ENCODE results near the gene RUVBL2. TPM values are rescaled to one million over a fixed set of nuclear protein-coding genes. Genes with fewer than 3 reads are reported as not detected.

Gene RUVBL2
- total RNA-seq, 2 experiments from 2014 or later, result 107 to 109 TPM

GRCh38 chr19:48965040-48965805 lies 28.5 kb upstream of the RUVBL2 start, which contains the start of gene FTL:
TSS of gene FTL (plus strand) at chr19:48965309. CDS start at chr19:48965508, 199 bp downstream.
- POLR2A ChIA-PET, result interaction anchor here (0.8 to 2.6 kb wide), 9 partner anchors 11 to 129 kb away, joined by 3 to 12 read pairs (median 5); partner anchors contain the start of genes BAX, GYS1, NUCB1 and PPP1R15A
- Mint-ChIP-seq H3K4me1 (ENCODE audit: low read depth) (peaks cover 51% of the 10 kb centered on the region), H3K9me3 (no peaks in the 10 kb centered on the region), H3K27ac (peak within 1 kb of the TSS; percentile 93), H3K36me3 (peaks cover 36% of the 10 kb centered on the region), H3K27me3 (no peaks in the 10 kb centered on the region), H3K4me3 (peak within 1 kb of the TSS; percentile 89)
- intact Hi-C loops (cut with micrococcal nuclease), result loop anchor here (1.0 to 5.0 kb wide), 5 partner anchors 28 to 330 kb away; partner anchors contain the start of genes GYS1, NUCB1 and RUVBL2
- DNase-seq, result peak; percentile 95
- CTCF ChIA-PET, result interaction anchor here (0.6 to 6.5 kb wide), 7 partner anchors 11 to 237 kb away, joined by 3 to 52 read pairs (median 5); partner anchors contain the start of genes BAX, GYS1, LIN7B and RUVBL2

- H3K27ac Mint-ChIP-seq, result peak overlapping the region; percentile 93
- intact Hi-C loops (cut with micrococcal nuclease), result loop anchor here (1.0 to 5.0 kb wide), 5 partner anchors 27 to 331 kb away; partner anchors contain the start of genes GYS1, NUCB1 and RUVBL2
- ChIA-PET CTCF (interaction anchor here (0.6 to 6.5 kb wide), 8 partner anchors 12 to 236 kb away, joined by 3 to 52 read pairs (median 5); partner anchors contain the start of genes BAX, GYS1 and RUVBL2), POLR2A (interaction anchor here (0.7 to 2.6 kb wide), 9 partner anchors 11 to 130 kb away, joined by 3 to 12 read pairs (median 5); partner anchors contain the start of genes BAX, NUCB1, PPP1R15A and RUVBL2)
- peak overlapping the region; percentile 89 for H3K4me3 Mint-ChIP-seq
- peaks cover 35% of the 10 kb centered on the region for H3K36me3 Mint-ChIP-seq
- H3K4me1 Mint-ChIP-seq (ENCODE audit: low read depth), result peaks cover 53% of the 10 kb centered on the region
- DNase-seq, result peak; percentile 94
- H3K27me3 Mint-ChIP-seq, result no peaks in the 10 kb centered on the region
- no peaks in the 10 kb centered on the region for H3K9me3 Mint-ChIP-seq
These were observed 27.7 kb upstream of the RUVBL2 start for GRCh38 chr19:48965806-48966540.

GRCh38 chr19:48966541-48967345 lies 26.9 kb upstream of the RUVBL2 start:
- CTCF ChIA-PET, result interaction anchor here (1.3 to 6.5 kb wide), 6 partner anchors 12 to 182 kb away, joined by 3 to 52 read pairs (median 5); partner anchors contain the start of genes BAX, GYS1 and RUVBL2
- intact Hi-C loops (cut with micrococcal nuclease), result loop anchor here (5.0 kb wide), 1 partner anchor 109 kb away; no protein-coding TSS in a partner anchor

GRCh38 chr19:48967346-48968178 lies 26.1 kb upstream of the RUVBL2 start:
- intact Hi-C loops (cut with micrococcal nuclease), result loop anchor here (5.0 kb wide), 1 partner anchor 110 kb away; no protein-coding TSS in a partner anchor
- Mint-ChIP-seq H3K4me1 (ENCODE audit: low read depth) (peaks cover 42% of the 10 kb centered on the region), H3K4me3 (peak overlapping the region; percentile 89), H3K27me3 (no peaks in the 10 kb centered on the region), H3K27ac (peak overlapping the region; percentile 93), H3K9me3 (no peaks in the 10 kb centered on the region), H3K36me3 (peaks cover 32% of the 10 kb centered on the region)
- CTCF ChIA-PET, result interaction anchor here (1.0 to 6.5 kb wide), 5 partner anchors 26 to 181 kb away, joined by 3 to 52 read pairs (median 4); partner anchors contain the start of genes GYS1, HSD17B14 and RUVBL2
- no peak for DNase-seq
- POLR2A ChIA-PET, result interaction anchor here (0.8 to 2.1 kb wide), 5 partner anchors 9 to 94 kb away, joined by 3 to 5 read pairs (median 5); partner anchors contain the start of genes BAX, GYS1, NUCB1 and RUVBL2

More at GRCh38 chr19:48966541-48967345, 26.9 kb upstream of the RUVBL2 start:
- H3K27ac Mint-ChIP-seq, result peak overlapping the region; percentile 93
- POLR2A ChIA-PET, result interaction anchor here (0.7 to 2.1 kb wide), 6 partner anchors 16 to 95 kb away, joined by 3 to 6 read pairs (median 5); partner anchors contain the start of genes GYS1, NUCB1, PPP1R15A and RUVBL2
- DNase-seq, result no peak
- peak overlapping the region; percentile 89 for H3K4me3 Mint-ChIP-seq
- no peaks in the 10 kb centered on the region for H3K9me3 Mint-ChIP-seq
- H3K36me3 Mint-ChIP-seq, result peaks cover 32% of the 10 kb centered on the region
- no peaks in the 10 kb centered on the region for H3K27me3 Mint-ChIP-seq
- peaks cover 50% of the 10 kb centered on the region for H3K4me1 Mint-ChIP-seq (ENCODE audit: low read depth)

- peaks cover 38% of the 10 kb centered on the region for H3K4me1 Mint-ChIP-seq (ENCODE audit: low read depth)
- peak overlapping the region; percentile 8 for H3K4me3 Mint-ChIP-seq
- ChIA-PET POLR2A (interaction anchor here (0.8 to 1.2 kb wide), 4 partner anchors 9 to 68 kb away, joined by 3 to 5 read pairs (median 4); partner anchors contain the start of genes BAX, GYS1, NUCB1 and RUVBL2), CTCF (interaction anchor here (1.0 to 6.5 kb wide), 3 partner anchors 25 to 173 kb away, joined by 3 to 52 read pairs (median 11); partner anchors contain the start of genes GYS1, HSD17B14 and RUVBL2)
- no peaks in the 10 kb centered on the region for H3K27me3 Mint-ChIP-seq
- H3K36me3 Mint-ChIP-seq, result peaks cover 36% of the 10 kb centered on the region
- no peaks in the 10 kb centered on the region for H3K9me3 Mint-ChIP-seq
- DNase-seq, result no peak
- intact Hi-C loops (cut with micrococcal nuclease), result loop anchor here (5.0 kb wide), 1 partner anchor 111 kb away; no protein-coding TSS in a partner anchor
- H3K27ac Mint-ChIP-seq, result peak overlapping the region; percentile 93
These were observed 25.5 kb upstream of the RUVBL2 start for GRCh38 chr19:48968179-48968661.

GRCh38 chr19:48968813-48969218 lies 24.9 kb upstream of the RUVBL2 start:
- H3K4me1 Mint-ChIP-seq (ENCODE audit: low read depth), result peaks cover 32% of the 10 kb centered on the region

GRCh38 chr19:48969276-48970138 lies 24.2 kb upstream of the RUVBL2 start:
- ChIA-PET POLR2A (interaction anchor here (1.9 kb wide), 1 partner anchor 93 kb away, joined by 7 read pairs; no protein-coding TSS in a partner anchor), CTCF (interaction anchor here (0.6 to 6.5 kb wide), 18 partner anchors 11 to 480 kb away, joined by 3 to 52 read pairs (median 8); partner anchors contain the start of genes BAX, BCAT2, DHDH and GYS1)
- Mint-ChIP-seq H3K27ac (no peak overlapping the region), H3K9me3 (no peaks in the 10 kb centered on the region), H3K27me3 (no peaks in the 10 kb centered on the region), H3K4me1 (ENCODE audit: low read depth) (peaks cover 25% of the 10 kb centered on the region), H3K4me3 (no peak overlapping the region), H3K36me3 (peaks cover 36% of the 10 kb centered on the region)
- intact Hi-C loops (cut with micrococcal nuclease), result loop anchor here (2.0 to 5.0 kb wide), 4 partner anchors 37 to 175 kb away; partner anchors contain the start of genes DHDH and HSD17B14
- DNase-seq, result no peak

More at GRCh38 chr19:48968813-48969218, 24.9 kb upstream of the RUVBL2 start:
- no peak overlapping the region for H3K27ac Mint-ChIP-seq
- intact Hi-C loops (cut with micrococcal nuclease), result loop anchor here (5.0 kb wide), 1 partner anchor 112 kb away; no protein-coding TSS in a partner anchor
- no peak overlapping the region for H3K4me3 Mint-ChIP-seq
- ChIA-PET CTCF (interaction anchor here (2.3 to 6.5 kb wide), 2 partner anchors 132 to 173 kb away, joined by 14 to 52 read pairs; partner anchors contain the start of gene HSD17B14), POLR2A (interaction anchor here (1.2 kb wide), 1 partner anchor 8 kb away, joined by 5 read pairs; no protein-coding TSS in a partner anchor)
- peaks cover 36% of the 10 kb centered on the region for H3K36me3 Mint-ChIP-seq
- no peaks in the 10 kb centered on the region for H3K27me3 Mint-ChIP-seq
- H3K9me3 Mint-ChIP-seq, result no peaks in the 10 kb centered on the region
- no peak for DNase-seq

GRCh38 chr19:48970139-48970766 lies 23.4 kb upstream of the RUVBL2 start:
- H3K27me3 Mint-ChIP-seq, result no peaks in the 10 kb centered on the region
- POLR2A ChIA-PET, result interaction anchor here (0.9 to 1.9 kb wide), 2 partner anchors 15 to 94 kb away, joined by 3 to 7 read pairs; no protein-coding TSS in a partner anchor
- CTCF ChIA-PET, result interaction anchor here (0.6 to 6.5 kb wide), 40 partner anchors 8 to 231 kb away, joined by 3 to 52 read pairs (median 4); partner anchors contain the start of genes BAX, BCAT2, DHDH and GYS1
- no peak overlapping the region for H3K27ac Mint-ChIP-seq
- intact Hi-C loops (cut with micrococcal nuclease), result loop anchor here (2.0 kb wide), 3 partner anchors 37 to 175 kb away; partner anchors contain the start of genes DHDH and HSD17B14
- peaks cover 36% of the 10 kb centered on the region for H3K36me3 Mint-ChIP-seq
- H3K4me3 Mint-ChIP-seq, result no peak overlapping the region
- peaks cover 22% of the 10 kb centered on the region for H3K4me1 Mint-ChIP-seq (ENCODE audit: low read depth)
- no peaks in the 10 kb centered on the region for H3K9me3 Mint-ChIP-seq
- no peak for DNase-seq
